Breast epithelium (tissue), 3 donors: ENCODE results near the gene TTC28.

Experiments used
- CTCF ChIP-seq, 3 donors: fragments of 450-650 bp; IDR thresholded peaks; one replicate each; pipeline ENCODE4 v1.5.1; 2016 to 2017; ENCODE audit warnings: antibody characterized with exemption in 3 of 3, mild to moderate bottlenecking in 3 of 3, moderate library complexity in 3 of 3
- POLR2A ChIP-seq: fragments of 450-650 bp; IDR thresholded peaks from one replicate; pipeline ENCODE4 v1.6.1; 2016; ENCODE audit warnings: antibody characterized with exemption, mild to moderate bottlenecking, moderate library complexity
- POLR2AphosphoS5 ChIP-seq, 3 donors: sonication (generic); formaldehyde crosslinking; IDR thresholded peaks; one replicate each; pipeline ENCODE4 v1.6.1; 2017; ENCODE audit warnings: antibody characterized with exemption in 3 of 3

- no peak for TF ChIP-seq CTCF (IDR thresholded peaks at IDR 0.05)
- TF ChIP-seq POLR2AphosphoS5 (IDR thresholded peaks at IDR 0.05), result no peak
- no peak for TF ChIP-seq POLR2A
These were observed 174.1 kb downstream of the TTC28 start for GRCh38 chr22:28505416-28506149.
